ENCODE results near the gene ARL4A.
"Not testable (repeated sequence)": the region's sequence is repeated elsewhere in the genome, so short reads cannot be mapped to it uniquely, and the experiment has no call there.

The ARL4A gene

GRCh38 chr7:12684733-12685132 is 2.7 kb upstream of the ARL4A start:
- TF ChIP-seq, protein P1, sequence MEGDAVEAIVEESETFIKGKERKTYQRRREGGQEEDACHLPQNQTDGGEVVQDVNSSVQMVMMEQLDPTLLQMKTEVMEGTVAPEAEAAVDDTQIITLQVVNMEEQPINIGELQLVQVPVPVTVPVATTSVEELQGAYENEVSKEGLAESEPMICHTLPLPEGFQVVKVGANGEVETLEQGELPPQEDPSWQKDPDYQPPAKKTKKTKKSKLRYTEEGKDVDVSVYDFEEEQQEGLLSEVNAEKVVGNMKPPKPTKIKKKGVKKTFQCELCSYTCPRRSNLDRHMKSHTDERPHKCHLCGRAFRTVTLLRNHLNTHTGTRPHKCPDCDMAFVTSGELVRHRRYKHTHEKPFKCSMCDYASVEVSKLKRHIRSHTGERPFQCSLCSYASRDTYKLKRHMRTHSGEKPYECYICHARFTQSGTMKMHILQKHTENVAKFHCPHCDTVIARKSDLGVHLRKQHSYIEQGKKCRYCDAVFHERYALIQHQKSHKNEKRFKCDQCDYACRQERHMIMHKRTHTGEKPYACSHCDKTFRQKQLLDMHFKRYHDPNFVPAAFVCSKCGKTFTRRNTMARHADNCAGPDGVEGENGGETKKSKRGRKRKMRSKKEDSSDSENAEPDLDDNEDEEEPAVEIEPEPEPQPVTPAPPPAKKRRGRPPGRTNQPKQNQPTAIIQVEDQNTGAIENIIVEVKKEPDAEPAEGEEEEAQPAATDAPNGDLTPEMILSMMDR (conservative IDR thresholded peaks at IDR 0.05; ENCODE audit: control insufficient read depth, insufficient read depth, low read depth, low read length), result no peak
- no peak overlapping the region for H3K4me3 ChIP-seq (ENCODE audit: control insufficient read depth, low read depth, low read length)
- DNase-seq (ENCODE audit: low read depth), result no peak

- DNase-seq (ENCODE audit: low read depth), result peak; percentile 72
- H3K4me3 ChIP-seq (ENCODE audit: control insufficient read depth, low read depth, low read length), result no peak overlapping the region
- TF ChIP-seq, protein P1 (conservative IDR thresholded peaks at IDR 0.05; ENCODE audit: control insufficient read depth, insufficient read depth, low read depth, low read length), result peak; percentile 76
These were observed 1.9 kb upstream of the ARL4A start for GRCh38 chr7:12685550-12685949.

- H3K4me3 ChIP-seq (ENCODE audit: control insufficient read depth, low read depth, low read length), result peak overlapping the region; percentile 92
- TF ChIP-seq, protein P1 (conservative IDR thresholded peaks at IDR 0.05; ENCODE audit: control insufficient read depth, insufficient read depth, low read depth, low read length), result no peak
- DNase-seq (ENCODE audit: low read depth), result peak; percentile 97
These were observed 1.1 kb upstream of the ARL4A start for GRCh38 chr7:12686234-12686890.

DNA sequence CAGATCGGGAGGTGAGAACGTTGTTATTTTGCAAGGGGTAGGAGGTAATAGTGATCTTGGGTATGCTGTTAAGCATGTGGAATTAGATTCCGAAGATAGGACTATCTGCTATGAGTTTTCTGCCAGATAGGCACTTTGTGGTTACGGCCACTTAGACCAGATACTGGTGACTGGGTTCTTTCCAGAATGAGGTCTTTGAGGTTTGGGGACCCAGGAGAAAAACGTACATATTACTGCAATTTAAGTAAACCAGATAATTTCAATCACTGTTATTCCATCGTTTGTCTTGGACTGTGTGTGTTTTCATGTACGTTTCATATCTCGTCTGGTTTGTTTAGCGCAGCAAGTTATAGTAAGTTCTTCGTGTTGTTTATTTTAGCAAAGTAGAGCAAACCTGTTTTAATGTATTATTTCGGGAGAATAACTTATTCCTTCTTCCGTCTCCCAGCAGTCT is 312 bp downstream of the ARL4A start:
- H3K4me3 ChIP-seq (ENCODE audit: control insufficient read depth, low read depth, low read length), result peak overlapping the region; percentile 92
- no peak for DNase-seq (ENCODE audit: low read depth)
- TF ChIP-seq, protein P1 (conservative IDR thresholded peaks at IDR 0.05; ENCODE audit: control insufficient read depth, insufficient read depth, low read depth, low read length), result no peak

- H3K4me3 ChIP-seq (ENCODE audit: control insufficient read depth, low read depth, low read length), result peak overlapping the region; percentile 51
- not testable (repeated sequence) for DNase-seq (ENCODE audit: low read depth)
These were observed 1.2 kb downstream of the ARL4A start for GRCh38 chr7:12688485-12689170.

GRCh38 chr7:12689451-12689850 is 2.0 kb downstream of the ARL4A start:
- TF ChIP-seq, protein P1 (conservative IDR thresholded peaks at IDR 0.05; ENCODE audit: control insufficient read depth, insufficient read depth, low read depth, low read length), result no peak

More at GRCh38 chr7:12689451-12689850, 2.0 kb downstream of the ARL4A start:
- DNase-seq (ENCODE audit: low read depth), result no peak
- H3K4me3 ChIP-seq (ENCODE audit: control insufficient read depth, low read depth, low read length), result peak overlapping the region; percentile 51
